ENCODE measurements around the gene VWA8.
"Not testable (repeated sequence)": the region's sequence is repeated elsewhere in the genome, so short reads cannot be mapped to it uniquely, and the experiment has no call there.

Gene VWA8

DNA sequence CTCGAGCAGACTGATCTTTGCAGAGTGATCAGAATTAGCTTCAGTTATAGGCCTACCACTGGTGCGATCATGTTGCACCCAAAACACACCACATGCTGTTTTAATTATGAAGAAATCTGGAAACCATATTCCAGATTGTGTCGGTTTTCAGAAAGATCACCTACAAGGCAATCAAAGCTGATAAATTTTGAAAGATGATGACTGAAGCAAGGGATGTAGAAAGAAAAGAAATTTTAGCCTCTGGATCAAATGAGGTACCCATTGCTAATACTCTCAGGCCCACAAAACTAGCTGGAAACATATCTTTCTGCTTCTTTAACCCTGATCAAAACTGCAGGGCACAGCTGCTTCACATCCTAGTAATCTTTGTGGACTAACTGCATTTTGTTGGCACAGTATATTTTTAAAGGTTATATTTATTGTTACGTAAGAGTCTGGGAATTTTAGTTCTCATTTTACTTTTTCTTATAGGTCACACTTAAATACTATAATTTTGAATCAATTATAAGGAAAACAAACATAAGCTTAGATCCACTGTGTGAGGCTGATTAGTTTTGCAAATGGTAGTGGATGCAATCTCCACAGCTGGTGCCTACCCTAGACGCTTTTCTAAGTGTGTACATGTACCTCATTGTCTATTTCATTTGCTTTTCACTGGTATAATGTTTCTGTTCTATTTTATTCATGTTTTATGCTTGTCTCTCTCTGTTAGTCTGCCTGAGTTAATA lies 352.6 kb downstream of the VWA8 start:
- DNase-seq, result no peak

DNA sequence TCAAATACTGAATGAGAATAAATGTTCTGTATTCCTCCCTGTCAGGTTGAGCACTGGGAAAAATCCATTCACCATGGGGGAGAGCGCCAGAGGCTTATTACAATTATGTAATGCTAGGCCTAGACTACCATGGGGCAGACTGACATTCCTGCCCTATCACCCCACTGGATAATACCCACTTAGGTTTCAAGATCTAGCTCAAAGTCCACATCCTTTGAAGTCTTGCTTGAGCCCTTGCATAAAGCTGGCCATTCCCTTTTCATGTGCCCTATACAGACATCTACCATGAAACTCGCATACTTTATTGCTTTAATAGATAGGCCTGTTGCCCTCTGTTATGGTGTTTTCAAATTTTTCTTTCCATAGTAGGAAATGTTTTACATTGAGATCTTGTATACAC lies 354.3 kb downstream of the VWA8 start:
- DNase-seq, result no peak

DNA sequence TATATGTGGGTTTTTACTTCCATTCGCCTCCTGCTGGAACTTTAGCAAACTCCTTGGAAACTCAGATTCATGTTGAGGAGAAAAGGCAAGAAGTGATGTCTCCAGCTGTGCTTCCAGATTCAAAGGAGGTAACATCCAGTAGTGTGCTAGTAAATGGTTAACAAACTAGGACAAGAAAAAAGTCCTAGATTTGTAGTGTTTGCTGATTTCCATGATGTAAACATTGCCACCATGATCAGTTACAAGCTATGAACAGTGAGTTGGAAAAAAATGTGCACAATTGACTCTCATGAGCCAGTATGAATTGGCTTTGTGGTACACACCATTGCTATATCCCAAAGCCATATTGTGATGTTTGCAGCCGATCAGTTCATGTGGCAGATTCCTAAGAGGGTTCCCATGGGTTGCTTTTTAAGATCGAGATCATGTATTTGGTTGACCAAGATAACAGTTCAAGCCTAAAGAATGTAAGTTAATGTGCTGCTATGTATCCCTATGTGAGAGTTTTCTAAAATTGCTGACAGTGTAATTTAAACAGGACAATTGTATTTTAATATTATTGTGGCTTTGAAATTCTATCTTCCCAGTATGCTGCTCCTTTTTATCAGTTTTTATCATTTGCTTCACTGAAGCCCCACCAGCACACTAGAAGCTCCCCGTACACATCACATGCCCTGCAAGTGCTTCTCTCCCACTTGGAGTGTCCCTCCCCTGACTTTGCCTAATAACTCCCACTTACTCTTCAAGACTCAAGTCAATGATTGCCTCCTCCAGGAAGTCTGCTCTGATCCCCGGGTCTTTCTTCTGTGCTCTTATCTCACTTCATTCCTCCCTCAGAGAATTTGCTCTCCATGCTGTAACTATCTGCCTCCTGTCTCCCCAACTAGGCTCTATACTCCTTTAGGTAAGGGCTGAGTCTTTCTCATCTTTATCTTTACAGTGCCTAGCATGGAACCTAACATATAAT lies 355.3 kb downstream of the VWA8 start:
- DNase-seq, result no peak

DNA sequence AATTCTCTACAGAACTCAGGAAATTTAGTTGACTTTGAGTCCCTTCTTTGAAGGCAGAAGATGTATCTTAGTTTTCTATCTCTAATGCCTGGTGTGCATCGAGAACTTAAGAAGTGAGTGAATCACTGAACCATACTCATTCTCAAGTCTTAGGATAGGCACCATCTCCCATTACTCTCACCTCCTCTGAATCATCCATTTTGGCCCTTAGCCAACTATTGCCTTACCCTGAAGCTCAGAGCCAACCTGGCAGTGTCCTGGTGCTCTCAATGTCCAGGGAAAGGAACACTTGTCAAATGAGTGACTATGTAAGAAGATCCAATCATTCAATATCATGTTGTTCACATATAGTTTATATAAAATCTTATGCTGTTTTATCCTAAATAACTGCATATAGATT lies 357.0 kb downstream of the VWA8 start:
- peak; percentile 2 for DNase-seq

DNA sequence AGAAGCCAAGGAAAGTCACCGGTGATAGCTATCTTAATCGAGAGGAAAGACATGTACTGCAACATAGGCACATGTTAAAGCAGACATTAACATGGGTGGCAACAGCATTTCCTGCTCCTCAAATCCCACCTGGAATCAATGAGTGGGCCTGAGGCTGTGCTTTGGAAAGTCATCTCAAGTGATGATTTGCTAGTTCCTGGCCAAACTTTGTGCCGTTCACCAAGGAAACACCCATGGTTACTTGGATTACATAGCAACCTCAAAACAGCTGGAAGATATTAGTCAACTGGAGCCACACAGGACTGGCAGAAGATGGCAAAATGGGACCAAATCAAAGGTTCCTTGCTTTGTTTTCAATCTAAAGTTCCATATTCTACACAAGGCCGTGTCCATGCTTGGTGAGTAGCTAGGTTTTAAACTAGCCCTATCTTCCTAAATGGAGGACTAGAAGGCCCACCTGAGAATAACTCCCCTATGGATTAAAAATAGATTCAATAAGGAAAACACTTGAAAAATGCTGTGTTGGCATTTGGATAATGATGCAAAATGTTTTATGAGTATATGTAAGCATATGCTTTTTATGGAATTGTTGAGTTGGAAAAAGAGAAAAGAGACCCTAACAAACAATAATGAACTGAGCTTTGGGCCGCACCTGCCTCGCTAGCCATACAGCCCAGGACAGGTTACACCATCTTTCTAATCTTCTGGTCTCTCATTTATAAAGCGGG lies 359.0 kb downstream of the VWA8 start:
- DNase-seq, result no peak

DNA sequence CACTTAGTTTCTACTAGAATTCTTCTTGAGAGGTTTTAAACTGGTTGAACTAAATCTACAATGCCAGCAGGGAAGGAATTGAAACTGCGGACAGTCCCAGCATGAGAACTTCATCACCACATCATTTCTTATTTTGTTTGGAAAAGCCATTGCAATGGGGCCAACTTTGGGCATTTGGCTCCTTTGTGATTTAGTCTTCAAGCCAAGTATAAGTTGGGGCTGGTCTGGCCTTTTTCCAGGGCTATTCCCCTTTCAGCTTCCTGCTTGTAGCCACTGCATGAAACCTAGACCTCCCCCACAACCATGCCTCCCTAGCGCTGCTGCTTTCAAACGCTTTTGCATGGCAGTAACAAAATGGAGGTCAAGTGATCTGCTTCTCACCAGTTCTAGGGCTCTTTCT lies 361.3 kb downstream of the VWA8 start:
- no peak for DNase-seq

DNA sequence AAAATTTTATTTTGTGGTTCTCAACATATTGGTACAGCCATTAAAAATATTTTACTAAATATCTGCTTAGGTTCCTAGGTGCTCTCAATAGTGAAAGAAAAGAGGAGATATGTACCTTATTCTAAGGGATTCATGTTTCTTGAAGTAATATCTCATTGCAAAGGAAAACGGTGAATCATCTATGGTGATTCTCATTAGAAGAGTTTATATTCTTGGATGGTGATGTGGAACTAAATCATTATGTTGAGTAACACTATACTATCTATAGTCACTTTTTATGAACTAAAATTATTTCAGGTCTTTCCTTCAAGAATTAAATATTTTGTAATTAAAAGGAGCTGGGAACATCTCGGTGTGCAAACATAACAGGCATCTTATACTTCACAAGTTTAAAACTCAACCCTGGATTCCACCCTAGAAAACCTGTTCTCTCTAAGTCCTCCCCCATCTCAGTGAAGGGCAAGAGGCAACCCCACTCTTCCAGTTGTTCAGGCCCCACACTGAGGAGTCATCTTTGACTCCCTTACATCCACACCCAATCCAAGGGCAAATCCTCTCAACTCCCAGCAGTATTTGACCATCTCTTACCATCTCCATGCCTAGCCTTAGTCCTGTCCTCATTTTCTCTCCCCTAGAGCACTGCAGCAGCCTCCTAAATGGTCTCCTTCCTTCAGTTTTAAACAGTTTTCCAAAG lies 363.4 kb downstream of the VWA8 start:
- no peak for DNase-seq

DNA sequence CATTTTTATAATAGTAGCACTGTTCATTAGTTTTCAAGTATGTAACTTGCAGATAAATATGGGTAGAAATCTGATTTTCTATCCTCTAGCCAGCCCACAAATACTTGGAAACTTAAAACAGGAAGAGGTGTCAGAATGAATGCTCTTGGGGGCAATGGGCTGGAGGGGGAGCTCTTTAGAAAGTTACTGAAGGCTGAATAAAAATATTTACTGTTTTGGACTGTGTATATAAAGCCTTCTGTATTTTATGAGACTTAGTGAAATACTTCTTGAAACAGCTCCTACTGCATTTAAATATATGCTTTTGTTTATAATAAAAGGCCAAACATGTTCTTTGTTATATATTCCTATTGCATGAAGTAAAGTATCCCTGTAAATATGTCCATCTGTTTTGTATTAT lies 364.7 kb downstream of the VWA8 start:
- DNase-seq, result no peak

DNA sequence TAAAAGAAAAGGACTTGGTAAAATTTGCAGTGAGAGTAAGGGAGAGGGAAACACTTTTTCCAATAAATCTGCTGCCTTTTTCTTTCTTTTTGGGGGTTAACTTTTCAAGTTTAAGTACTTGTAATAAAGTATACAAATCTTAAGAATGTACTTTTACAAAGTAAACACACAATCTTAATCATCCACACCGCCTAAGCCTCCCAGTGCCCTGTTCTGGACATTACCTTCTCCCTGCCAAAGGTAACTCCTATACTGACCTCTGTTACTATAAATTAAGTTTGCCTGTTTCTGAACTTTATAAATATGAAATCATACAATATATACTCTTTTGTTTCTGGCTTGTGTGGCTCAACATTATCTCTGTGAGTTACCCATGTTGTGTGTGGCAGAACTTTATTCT lies 365.6 kb downstream of the VWA8 start:
- no peak for DNase-seq

DNA sequence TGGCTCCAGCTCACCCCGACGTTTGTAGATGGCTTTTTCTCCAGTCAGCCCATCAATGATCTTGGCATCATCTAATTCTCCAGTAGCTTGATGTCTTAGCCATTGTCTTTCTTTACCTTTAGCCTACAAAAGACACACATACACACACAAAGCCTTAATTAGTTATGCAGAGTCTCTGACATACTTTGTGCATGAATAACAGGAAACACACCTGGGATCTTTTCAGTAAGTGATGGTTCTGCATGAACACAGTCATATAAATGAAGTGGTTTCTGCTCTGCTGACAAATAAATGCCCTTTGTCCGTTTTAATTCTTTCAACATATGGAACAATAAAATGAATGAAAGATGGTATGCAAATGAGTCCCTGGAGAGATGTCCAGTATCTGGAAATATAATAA lies 370.3 kb downstream of the VWA8 start:
- DNase-seq, result no peak

DNA sequence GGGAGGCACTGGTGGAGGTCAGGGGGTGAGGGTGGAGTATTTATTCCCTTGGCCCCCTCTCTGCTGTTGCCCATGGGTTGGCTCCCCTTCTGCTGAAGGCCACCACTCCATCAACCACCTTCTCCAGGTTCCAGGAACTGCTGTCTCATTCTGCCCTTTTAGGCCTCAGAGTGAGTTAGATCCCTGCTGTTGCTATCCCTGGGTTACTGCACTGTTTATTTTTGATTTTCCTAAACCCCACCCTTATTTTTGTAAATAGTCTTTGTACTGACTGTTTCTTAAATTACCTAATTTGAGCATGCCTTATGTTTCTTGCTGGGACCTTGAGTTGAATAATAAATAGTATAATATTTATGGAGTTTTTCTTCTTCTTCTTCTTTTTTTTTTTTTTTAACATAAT lies 370.8 kb downstream of the VWA8 start:
- no peak for DNase-seq

DNA sequence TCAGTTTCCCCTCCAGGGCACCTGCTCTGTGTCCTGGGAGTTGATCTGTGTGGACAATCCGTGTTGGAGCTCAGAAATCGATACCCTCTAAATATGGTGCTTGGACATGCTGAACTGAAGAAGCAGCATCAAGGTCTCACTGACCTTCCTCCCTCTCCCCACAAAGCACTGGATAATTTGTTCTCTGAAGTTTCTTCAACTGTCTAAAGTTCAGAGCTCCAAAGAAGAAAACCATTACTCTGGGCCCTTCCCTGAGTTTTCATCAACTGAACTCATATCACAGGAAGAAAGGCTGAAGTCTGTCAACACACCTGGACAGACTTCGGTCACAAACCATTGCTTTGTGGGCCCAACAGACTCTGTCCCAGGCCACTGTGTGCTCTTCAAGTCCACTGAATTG lies 371.5 kb downstream of the VWA8 start:
- no peak for DNase-seq

DNA sequence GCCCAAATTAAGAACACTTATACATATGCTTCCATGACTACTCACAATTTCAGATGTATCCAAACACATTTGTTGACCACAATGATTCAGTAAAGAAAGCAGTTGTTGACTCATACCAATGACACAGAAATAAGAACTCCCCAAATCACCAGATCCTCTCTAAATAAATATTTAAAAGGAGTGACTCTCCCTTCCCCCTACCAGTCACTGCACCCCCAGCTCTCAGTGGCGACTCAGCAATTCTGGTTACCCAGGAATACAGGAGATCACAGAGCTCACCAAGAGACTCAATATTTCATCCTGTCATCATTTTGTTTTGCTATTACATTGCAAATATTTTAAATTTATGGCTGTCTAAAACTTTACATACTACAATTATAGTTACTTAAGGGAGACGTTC lies 372.0 kb downstream of the VWA8 start:
- DNase-seq, result peak; percentile 72

DNA sequence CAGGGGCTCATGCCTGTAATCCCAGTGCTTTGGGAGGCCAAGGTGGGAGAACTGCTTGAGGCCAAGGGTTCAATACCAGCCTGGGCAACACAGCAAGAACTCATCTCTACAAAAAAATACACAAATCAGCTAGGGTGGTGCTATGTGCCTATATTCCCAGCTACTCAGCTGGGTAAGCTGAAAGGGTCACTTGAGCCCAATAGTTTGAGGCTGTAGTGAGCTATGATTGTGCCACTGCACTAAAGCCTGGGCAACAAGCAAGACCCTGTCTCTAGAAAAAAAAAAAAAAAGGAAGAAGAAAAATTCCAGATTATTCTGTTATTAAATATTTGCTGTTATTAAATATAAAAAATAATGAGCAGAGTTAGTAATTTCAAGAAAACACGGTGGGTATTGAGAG lies 372.5 kb downstream of the VWA8 start:
- no peak for DNase-seq

DNA sequence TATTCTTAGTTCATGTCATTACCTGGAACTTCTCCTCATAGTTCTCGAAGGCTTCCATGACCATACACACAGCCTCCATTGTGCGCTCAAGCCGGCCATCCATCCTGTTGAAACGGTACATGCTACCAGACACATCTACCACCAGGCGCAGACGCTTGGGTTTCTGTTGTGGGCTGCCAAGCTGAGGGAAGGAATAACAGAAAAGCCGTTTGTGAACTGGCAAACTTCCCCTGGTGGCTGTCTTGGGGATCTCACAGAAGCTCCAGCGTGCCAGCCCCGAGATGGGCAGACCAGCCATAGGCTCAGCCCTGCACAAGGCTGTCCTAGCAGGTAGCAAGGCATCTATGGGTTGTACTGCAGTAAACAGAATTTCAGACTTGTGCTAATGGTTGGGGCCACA lies 373.4 kb downstream of the VWA8 start:
- peak; percentile 21 for DNase-seq

DNA sequence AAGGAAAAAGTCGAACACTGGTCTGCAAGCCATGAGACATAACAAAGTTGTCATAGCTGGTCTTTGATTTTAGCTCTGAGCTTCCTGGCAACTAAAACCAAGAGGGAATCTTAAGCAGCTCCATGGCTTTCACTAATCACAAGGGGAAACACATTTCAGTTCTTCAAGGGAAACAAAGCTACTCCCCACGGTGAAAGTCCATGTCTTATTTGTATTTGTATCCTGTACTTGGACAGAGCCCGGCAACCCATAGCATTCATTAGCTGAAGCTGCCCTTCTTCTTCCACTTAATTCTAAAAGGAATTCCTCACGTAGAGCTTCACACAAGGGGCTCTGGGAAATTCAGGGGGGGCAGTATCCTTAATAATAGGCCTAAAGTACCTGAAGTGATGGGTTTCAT lies 374.7 kb downstream of the VWA8 start:
- DNase-seq, result no peak

DNA sequence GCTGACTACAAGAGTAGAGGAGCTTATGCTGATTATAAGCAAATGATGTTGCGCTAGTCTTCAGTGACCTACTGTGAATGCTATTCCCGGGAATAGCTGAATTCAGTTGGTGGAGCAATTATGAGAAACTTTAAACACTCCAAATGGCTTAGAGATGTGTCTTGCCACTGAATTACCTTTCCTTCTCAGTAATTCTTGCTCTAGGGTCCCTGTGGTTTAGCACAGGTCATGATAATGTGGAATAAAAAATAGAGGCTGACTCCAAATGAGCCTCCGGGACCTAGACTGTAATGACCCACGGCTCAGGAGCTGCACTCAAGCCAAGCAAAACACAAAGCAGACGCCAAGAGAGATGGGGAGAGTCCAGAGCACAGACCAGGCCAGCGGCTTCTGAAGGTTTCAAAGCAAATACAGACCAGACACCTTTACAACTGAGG lies 378.9 kb downstream of the VWA8 start:
- DNase-seq, result no peak

DNA sequence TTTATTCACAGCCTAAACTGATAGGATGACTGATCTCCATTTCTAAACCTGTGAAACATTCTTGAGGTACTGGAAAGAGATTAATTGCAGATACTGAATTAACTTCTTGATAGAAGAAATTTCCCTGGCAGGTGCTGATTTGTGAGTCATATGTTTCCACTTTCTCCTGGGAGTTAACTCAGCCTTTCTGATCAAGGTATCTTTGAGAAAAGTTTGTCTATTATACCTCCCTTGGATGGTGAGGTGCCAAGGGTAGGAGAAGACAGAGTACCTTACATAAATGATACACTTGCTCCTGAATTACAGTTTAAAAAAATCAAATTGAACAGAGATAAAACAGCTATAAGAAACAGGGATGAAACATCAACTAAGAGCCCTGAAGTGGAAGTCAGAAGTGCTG lies 380.6 kb downstream of the VWA8 start:
- no peak for DNase-seq

DNA sequence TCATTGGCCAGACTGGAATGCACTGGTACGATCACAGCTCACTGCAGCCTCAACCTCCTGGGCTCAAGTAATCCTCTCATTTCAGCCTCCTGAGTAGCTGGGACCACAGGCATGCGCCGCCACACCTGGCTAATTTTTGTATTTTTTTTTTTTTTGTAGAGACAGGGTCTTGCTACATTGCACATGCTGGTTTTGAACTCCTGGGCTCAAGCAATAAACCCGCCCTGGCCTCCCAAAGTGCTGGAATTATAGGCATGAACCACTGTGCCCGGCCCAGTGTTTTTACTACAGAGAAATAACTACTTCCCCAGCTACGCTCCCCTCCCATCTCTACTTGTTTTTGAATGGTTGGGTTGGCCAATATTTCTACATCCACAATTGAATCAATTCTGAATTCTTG lies 381.0 kb downstream of the VWA8 start:
- DNase-seq, result no peak

DNA sequence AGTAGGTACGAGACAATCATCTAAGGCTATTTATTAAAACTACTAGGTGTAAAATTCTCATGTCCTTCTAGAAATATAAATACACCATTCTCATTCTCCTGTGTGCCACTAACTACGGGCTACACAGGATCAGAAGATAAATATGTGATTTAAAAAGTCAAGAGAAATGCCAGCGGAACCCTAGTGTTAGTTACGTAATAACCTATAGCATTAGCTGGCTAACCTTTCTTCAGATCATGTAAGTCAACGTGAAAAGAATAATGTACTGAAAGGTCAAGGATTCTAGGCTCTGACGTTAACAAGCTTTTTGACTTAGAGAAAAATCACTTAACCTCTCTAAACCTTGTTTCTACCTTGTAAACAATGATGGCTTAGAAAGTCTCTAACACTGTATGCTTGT lies 381.7 kb downstream of the VWA8 start:
- no peak for DNase-seq

DNA sequence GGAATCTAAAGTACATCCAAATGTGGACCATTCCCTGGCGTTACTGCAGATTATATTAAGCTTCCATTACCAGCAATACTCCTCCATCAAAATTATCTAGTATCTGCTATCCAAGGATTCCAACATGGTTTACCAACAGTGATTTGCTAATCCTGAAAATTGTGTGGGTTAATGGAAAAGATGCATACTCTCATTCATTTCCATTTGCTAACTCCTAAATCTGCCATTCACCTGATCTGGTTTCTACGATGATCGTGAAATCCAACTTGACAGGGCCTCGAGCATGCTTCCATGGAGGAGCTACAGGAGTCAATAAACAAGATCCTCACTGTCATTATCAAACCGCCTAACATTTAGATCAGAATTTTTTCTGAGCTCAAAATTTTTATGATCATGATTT lies 382.5 kb downstream of the VWA8 start:
- DNase-seq, result no peak

DNA sequence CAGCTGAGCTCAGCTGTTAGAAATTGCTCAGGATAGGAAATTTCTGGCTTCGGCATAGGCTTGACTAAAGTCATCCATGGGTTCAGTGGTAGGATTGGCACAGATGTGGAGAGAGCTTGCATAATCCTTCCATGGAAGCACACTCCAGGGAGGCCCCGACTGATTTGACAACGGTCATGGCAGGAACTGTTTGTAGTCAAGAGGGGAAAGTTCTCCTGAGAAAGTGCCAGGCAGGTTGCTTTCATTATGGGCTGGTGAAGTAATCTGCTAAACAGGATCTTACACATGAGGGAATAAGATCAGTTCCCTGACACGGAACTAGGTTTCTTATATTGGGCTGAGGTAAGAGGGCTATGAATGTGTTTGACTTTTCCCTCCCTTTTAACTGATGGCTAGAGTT lies 383.5 kb downstream of the VWA8 start:
- DNase-seq, result no peak

DNA sequence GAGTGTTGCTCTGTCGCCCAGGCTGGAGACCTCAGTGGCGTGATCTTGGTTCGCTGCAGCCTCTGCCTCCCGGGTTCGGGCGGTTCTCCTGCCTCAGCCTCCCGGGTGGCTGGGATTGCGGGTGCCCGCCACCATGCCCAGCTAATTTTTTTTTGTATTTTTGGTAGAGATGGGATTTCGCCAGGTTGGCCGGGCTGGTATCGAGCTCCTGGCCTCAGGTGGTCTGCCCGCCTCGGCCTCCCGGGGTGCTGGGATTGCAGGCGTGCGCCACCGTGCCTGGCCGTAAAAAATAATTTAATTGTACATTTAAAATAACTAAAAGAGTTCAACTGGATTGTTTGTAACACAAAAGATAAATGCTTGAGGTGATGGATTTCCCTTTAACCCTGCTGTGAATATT lies 387.3 kb downstream of the VWA8 start:
- not testable (repeated sequence) for DNase-seq
